B cell (primary cell): ENCODE measurements around the gene MRPL55.

Experiments
- CTCF ChIP-seq: fragments of 200-600 bp; IDR thresholded peaks from one replicate; pipeline ENCODE4 v1.8.0; 2022; ENCODE audit warnings: antibody characterized with exemption, mild to moderate bottlenecking
- EZH2 ChIP-seq: IDR thresholded peaks from 2 replicates; pipeline ENCODE4 v1.6.1; 2012; ENCODE audit warnings: borderline replicate concordance, low read depth, mild to moderate bottlenecking, moderate library complexity, low read length; ENCODE audit not compliant: insufficient read depth, poor library complexity, severe bottlenecking

- TF ChIP-seq CTCF: no peak
- no peak for TF ChIP-seq EZH2
These were observed 35.3 kb upstream of the MRPL55 start for GRCh38 chr1:228144193-228144992.
